T-helper 2 cell (primary cell): Measurements from ENCODE around the gene MYO7A.

Experiments
- DNase-seq, 5 experiments: peaks; one replicate each; pipeline versions ENCODE4 v3.0.0 to v3.0.0-alpha.2; 2012 to 2022

MYO7A gene

DNA sequence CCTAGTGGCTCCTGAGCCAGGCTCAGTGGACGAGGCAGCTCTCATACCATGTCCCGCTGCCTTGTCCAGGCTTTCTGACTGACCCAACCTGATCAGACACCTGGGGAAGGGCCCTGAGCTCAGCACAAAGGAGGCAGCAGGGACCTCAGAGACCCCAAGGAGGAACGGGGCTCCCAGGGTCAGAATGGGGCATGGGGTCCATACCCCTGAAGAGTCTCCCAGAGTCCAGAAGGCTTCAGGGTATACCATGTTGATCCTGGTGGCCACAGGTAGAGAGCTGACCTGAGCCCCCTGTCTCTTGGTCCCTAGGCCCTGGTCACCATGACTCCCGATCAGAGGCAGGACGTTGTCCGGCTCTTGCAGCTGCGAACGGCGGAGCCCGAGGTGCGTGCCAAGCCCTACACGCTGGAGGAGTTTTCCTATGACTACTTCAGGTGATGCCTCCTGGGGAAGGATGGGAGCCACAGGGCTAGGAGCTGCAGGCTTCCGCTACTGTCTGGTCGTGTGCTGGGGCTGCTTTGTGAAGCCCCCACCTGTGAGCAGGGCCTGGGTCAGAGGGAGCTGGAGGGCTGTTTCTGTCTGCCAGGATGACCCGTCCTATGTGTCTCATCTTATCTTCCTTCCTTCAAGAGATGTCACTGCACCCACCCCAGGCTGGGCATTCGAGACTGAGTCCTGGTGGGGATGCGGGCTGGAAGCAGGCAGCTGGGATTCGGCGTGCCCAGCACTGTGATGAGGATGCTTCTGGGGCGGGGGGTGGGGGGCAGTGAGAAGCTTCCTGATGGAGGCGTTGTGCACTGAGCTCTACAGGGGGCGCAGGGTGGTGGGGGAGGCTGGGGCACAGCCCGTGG, 74.2 kb downstream of the MYO7A start:
- no peak for DNase-seq

DNA sequence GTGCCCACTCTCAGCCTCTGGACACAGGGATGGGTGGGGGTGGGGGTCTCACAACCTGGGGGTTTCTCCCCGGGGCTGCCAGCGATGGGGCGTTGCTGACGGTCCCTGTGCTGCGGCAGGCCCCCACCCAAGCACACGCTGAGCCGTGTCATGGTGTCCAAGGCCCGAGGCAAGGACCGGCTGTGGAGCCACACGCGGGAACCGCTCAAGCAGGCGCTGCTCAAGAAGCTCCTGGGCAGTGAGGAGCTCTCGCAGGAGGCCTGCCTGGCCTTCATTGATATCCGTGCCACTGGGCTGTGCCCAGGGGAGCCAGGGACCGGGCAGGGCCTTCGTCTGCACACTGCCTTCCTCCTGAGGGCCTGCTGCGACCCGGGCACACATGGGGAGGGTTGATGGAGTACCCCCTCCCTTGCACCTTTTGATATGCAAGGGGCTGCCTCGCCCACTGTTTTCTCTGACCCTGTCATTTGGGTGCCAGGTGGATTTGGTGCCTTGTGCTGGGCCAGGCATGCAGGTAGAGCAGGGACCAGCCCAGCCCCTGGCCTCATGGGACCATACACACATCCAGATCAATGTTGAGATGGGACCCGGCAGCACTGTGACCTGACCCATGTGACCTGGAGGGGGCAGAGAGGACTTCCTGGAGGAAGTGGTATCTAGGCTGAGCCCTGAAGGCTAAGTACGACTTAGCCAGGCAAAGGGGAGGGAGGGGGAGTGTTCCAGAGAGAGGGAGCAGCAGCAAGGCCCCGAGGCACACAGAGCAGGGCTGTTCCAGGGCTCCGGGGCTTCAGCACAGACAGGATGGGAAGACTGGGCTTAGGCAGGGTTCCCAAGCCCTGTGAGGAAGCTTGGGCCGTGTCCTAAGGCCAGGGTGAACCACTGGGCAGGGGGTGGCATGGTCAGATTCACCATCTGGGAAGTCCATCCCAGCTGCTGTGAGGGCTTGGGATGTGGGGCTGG, 75.2 kb downstream of the MYO7A start:
- DNase-seq = no peak

DNA sequence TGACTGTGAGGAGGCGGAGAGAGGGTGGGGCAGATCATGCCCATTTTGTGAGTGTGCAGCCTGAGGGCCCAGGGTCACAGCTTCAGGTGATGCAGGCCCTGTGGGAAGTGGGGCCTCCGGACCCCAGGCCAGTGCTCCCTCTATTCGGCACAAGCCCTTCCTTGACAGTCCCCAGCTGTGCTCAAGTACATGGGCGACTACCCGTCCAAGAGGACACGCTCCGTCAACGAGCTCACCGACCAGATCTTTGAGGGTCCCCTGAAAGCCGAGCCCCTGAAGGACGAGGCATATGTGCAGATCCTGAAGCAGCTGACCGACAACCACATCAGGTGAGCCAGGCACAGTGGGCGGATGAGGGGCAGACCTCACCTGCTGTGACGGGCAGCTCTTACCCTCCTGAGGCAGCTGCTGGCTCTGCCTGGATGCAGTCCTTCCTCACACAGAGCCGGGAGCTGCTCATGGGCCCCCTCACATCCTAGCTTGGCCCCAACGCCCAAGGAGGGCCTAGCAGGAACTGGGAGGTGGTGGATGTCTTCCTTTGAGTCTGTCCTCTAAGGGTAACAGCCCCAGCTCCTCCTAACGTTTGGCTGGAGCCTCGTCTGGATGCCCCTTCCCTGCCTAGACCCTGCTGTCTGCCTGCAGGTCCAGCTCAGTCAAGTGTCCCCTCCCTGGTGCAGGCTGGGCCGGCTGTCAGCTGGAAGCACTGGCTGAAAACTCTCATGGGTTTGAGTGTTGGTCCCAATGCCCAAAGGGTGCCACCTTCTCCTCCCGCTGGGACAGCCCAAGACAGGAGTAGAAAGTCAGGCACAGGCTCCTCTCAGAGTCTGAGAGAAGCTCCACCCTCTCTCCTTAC, 76.1 kb downstream of the MYO7A start:
- DNase-seq = no peak

DNA sequence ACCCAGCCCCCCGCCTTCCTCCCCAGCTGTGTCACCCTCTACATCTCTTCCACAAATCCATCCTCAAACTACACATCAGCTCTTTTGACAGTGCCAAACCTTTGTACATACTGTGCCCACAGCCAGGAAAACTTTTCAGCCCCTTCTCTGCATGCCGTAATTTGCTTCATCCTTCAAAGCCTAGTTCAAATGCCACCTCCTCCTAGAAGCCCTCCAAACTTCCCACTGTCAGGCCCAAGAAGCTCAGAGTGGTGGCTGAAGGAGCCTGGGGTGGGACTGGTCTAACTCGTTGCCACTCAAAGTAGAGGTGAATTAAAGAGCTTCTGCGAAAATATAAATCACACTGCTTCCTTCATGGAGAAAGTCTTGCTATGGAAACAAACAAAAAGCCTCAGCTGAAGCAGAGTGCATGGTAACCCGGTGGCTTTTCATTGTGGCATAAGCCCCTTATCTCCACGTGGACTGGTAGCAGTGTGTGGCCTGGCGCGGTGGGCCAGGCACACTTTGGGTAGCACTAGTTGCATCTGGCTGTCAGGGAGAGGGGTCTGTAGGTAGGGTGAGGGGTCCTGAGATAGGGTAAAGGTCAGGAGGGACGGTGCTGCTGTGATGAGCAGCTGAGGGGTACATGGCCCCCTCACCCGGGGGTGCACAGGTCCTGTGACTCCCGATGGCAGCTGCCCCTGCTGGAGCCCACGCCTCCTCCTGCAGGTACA, 76.9 kb downstream of the MYO7A start:
- DNase-seq = no peak

DNA sequence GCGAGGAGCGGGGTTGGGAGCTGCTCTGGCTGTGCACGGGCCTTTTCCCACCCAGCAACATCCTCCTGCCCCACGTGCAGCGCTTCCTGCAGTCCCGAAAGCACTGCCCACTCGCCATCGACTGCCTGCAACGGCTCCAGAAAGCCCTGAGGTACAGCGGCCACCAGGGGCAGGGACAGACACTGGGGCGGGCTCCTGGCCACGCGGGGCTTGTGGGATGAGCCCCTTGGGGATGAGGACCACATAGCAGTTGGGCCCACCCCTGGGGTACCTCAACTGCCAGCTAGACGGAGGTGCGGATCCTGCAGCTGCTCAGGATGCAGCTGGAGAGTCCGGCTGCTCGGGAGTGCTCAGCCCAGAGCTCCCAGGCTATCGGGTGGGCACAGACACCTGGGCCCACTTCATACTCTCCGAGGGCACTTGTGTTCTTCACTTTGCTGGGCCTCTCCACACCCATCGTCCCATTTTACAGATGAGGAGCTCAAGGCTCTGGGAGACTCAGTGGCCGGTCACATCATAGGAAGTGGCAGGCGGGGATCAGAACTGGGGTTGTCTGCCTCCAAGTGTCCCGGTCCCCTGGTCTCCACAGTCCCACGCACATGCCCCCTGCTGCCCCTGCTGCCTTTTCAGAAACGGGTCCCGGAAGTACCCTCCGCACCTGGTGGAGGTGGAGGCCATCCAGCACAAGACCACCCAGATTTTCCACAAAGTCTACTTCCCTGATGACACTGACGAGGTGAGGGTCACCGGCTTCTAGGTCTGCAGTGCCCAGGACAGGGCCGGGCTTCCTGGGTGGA, 77.6 kb downstream of the MYO7A start:
- DNase-seq = no peak

DNA sequence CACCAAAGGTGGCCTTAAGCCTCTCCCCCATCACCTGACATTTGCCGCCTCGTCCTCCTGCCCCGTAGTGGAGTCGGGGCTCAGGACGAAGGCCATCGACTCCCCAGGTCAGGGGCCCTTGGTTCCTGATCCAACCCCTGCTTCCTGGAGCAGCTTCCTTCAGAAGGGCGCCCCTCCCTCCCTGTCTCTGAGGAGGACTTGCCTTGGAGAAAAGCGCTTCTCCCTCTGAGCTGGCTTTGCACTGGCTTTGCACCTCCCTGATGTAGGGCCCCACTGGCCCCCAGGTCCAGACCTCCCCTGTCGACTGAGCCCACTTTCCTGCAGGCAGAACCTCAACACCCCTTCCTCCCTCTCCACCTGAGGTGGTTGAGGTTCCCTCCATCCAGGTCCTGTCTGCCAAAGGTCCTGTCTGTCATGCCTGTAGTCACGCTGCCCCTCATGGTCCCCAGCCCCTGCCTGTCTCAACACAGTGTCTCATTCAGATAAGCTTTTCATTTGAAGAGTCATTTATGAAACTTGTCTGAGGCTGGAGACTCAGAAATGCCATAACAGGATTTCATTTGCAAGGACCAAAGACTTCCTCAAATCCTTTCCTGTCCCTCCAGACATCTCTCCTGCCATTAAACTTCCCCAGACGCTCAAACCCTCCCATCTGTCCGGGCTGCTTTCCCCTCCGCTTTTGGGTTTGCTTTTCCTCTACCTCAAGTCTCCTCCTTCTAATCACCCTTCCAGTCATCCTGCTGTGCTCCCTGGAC, 78.4 kb downstream of the MYO7A start:
- DNase-seq = no peak

DNA sequence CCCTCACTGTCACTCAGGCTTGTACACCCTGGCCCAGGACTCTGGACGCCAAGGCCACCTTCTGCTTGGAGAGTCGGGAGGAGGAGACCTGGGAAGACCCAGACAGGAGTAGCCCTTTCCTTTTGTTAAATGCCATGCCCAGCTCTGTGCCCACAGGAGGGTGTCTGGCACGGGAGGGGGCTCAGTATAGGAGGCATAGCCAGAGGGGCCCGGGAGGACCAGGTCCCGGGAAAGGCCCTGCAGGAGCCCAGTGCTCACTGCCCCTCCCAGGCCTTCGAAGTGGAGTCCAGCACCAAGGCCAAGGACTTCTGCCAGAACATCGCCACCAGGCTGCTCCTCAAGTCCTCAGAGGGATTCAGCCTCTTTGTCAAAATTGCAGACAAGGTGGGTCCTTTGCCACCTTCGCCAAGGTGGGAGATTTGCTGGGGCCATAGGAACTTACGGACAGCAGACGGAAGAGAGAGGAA, 79.0 kb downstream of the MYO7A start:
- no peak for DNase-seq

DNA sequence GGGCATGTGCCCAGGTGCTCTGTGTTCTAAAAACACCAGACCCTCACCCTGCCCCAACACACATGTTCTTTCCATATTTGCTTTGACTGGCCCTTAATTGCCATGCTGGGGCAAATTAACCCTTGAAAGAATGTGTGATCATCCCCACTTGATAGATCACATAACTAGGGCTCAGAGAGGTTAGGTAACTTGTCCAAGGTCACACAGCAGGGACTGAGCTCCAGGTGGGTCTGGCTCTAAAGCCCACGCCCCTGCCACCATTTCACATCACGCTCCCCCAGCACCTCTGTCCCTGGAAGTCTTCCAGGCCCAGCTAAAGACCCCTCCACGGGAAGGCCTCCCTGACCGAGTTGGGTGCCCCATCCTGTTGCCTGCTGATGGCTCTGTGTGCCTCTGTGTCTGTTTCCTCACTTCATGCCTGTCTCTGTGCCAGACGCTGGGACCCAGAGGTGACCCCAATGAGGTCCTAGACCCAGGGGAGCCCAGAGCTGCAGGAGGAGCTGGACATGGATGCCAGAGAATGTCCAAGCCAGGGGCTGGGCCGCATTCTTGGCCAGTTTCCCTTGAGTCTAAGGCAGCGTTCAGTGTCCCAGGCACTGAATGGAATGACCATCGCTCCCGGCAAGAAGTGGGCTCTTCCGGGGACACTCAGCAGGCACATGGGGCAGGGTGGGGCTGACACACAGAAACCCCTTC, 79.7 kb downstream of the MYO7A start:
- DNase-seq = no peak

DNA sequence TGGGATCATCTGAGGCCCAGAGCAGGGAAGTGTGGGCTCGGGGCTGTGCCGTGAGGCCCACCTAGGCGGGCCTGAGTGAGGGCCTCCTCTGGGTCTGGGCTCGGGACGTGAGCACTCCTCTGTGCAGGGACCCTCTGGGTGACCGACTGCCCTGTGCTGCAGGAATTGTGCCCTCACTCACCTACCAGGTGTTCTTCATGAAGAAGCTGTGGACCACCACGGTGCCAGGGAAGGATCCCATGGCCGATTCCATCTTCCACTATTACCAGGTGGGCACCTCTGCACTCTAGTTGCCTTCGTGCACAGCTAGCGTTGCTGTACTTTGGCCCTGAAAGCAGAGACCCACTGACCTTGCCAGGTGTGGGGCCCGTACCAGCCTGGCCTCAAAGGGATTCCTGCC, 80.5 kb downstream of the MYO7A start:
- no peak for DNase-seq

DNA sequence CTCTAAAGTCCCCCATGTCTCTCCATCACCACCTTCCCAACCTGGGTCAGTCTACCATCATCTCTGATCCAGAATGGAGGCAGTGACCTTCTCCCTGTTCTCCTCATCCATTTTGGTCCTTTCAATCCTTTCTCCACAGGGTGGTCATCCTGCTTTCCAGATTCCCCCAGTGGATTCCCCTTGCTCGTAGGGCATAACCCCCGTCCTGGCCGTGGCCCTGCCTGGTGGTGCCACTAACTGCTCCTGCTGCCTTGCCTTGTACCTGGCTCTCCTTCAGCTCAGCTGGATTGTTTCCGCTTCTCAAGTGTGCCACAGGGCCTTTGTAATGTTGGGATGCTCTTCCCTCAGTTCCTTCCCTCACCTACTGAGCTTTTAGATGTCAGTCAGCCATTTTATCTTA, 81.6 kb downstream of the MYO7A start:
- no peak for DNase-seq

DNA sequence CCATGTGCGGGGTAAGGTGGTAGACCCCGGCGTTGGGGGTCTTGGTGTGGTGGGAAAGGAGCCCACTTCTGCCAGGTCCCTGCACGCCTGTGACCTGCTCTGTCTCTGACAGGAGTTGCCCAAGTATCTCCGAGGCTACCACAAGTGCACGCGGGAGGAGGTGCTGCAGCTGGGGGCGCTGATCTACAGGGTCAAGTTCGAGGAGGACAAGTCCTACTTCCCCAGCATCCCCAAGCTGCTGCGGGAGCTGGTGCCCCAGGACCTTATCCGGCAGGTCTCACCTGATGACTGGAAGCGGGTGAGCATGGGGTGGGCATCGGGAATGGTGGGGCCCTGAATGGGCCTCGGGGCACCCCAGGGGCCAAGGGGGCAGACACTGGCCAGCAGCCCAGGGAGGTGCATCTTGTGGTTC, 83.0 kb downstream of the MYO7A start:
- DNase-seq = no peak

DNA sequence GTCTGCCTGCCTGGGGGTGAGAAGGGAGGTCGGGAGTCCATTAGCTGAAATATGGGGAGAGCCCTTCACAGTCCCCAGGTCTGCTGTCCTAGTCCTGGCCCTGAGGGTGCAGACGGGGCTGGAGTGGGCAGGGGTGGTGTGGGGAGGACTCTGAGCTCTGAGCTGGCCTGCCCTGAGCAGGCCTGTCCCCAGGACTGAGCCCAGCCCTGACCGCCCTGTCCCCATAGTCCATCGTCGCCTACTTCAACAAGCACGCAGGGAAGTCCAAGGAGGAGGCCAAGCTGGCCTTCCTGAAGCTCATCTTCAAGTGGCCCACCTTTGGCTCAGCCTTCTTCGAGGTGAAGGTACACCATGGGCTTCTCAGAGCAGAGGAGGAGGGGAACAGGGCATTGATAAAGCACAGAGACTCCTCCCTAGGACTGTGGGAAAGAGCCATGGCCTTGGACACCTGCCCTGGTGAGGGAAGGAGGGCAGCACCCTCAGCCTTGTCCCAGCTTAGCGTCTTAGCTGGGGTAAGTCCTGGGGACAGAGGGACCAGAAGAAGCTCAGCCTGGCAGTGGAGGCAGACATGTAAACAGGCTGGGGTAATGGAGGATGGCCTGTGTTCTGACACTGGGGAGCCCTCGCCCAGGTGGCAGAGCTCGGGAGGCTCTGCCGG, 83.7 kb downstream of the MYO7A start:
- no peak for DNase-seq

DNA sequence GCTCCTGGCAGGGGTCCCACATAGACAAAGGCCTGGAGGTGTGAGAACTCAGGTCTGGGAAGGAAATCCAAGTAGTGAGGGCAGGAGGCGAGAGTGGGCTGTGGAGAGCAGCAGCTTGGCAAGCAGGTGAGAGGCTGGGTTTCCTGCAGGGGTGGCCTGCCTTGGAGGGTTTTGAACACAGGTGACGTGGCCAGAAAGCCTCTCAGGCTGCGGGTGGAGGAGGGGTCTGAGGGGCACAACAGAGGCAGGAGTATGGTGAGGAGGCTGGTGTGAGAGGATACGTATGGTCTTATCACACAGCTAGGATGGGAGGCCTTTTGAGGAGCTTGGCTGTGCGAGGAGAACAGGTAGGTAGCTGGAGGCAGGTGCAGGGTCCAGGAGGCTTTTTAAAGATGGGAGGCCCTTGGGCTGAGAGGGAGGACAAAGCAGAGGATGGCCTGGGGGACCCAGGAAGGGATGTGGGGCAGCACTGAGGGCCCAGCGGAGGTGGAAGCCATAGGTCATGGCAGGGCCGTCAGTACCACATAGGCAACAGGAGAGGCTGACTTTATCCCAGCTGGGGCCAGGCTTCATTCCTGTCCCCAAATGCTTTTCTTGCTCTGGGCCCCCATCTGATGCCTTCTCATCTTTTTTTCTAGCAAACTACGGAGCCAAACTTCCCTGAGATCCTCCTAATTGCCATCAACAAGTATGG, 84.4 kb downstream of the MYO7A start:
- DNase-seq = no peak

DNA sequence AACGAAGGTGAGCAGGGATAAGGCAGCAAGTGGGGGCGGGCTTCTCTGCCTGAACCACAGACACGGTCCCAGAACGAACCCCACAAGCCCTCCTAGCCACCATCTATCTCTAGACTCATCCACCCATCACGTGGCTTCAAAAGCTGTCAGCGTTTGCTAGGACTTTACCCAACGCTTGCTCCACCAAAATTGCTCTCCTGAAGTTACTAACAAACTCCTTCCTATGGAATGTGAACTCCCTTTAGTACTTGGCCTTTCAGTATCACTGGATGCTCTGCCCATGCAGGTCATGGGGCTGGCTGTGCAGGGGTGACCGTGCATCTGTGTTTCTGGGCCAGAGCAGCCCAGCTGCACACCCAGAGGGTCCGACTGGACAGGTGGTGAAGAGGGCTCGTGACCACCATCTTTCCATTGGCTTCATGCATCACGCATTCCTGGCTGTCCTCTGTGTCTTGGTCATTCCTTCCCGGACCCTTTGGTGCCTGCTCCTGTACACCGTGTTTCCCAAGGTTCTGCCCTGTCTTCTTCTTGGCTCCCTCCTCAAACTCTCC, 85.1 kb downstream of the MYO7A start:
- no peak for DNase-seq

DNA sequence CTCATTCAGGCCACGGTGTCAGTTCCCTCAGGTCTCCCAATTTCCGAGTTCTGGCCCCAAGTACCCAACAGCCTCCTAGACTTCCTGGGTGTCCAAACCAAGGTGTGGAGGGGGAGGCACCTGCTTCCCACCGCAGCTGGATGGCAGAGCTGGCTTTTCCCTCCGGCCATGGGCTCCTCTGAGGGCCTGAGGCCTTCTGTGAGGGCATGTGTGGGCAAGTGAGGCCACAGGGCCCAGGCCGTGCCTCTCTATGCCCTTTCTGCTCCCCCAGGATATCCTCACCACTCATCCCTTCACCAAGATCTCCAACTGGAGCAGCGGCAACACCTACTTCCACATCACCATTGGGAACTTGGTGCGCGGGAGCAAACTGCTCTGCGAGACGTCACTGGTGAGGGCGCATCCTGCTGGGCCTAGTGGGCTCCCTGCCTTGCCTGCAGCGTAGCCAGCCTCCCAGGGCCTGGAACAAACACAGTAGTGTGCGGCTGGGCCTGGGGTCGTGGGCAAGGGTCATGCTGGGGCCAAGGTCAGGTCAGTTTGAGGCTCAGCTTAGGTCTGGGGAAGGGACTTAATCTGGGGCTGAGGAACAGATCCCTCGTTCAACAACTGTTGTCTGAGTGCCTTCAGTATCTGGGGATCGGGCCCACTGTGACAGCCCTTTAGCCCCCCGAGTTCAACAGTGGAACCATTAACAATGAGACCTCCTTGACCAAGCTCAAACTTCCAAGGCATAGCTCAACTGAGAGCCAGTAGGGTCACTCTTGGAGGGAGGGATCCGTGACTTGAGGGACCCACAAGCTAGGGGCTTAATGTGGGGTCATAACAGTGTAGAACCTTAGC, 85.8 kb downstream of the MYO7A start:
- no peak for DNase-seq

DNA sequence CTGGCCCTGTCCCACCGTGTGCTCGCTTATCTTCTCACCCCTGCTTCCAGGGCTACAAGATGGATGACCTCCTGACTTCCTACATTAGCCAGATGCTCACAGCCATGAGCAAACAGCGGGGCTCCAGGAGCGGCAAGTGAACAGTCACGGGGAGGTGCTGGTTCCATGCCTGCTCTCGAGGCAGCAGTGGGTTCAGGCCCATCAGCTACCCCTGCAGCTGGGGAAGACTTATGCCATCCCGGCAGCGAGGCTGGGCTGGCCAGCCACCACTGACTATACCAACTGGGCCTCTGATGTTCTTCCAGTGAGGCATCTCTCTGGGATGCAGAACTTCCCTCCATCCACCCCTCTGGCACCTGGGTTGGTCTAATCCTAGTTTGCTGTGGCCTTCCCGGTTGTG, 86.5 kb downstream of the MYO7A start:
- no peak for DNase-seq

DNA sequence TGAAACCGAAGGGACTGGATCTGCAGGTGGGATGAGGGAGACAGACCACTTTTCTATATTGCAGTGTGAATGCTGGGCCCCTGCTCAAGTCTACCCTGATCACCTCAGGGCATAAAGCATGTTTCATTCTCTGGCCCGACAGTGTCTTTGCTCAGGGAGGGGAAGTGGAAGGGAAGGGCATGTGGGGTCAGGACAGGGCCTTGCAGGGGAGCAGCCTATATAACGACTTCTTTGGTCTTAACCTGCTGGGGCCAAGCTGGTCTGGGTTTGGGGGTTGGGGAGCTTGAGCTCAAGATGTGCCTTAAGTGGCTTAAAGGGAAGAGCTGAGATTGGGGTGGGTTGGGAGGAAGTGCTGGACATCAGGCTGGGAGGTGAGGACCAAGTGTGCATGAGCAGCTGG, 87.1 kb downstream of the MYO7A start:
- no peak for DNase-seq
